HG03565 (cell line): ENCODE data around the gene SERPIND1.

Experiments used
- ATAC-seq: cut with Tn5 transposase; IDR thresholded peaks from one replicate; pipeline ENCODE4 v1.9.1; 2021; ENCODE audit warnings: mild to moderate bottlenecking, moderate library complexity; ENCODE audit not compliant: unreplicated experiment

SERPIND1 gene

DNA sequence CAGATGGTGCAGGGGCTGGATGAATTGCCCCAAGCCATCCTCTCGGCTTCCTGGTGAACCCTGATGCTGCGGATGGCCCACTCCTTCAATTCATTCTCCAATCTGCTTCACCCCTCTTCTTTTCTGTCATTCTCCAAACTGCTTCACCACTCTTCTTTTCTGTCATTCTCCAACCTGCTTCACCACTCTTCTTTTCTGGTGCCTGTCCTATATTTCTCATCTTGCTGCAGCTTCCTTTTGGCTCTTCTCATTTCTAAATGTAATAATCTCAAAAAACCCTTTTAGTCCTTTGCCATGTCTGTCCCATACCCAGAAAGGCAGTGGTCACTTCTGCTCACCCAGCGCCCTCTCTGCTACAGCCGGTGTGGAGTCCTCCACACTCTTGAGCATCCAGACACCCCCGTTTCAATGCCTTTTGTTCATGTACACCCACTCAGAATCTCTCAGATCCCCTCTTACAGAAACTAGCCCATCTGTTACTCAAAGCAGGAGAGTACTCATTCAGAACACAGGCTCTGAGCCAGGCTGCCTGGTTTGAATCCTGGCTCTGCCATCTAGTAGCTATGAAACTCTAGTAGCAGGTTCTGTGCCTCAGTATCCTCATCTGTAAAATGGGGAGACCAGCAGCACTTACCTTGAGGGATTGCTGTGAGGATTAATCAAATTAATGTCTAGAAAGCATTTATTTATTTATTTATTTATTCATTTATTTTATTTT is 14.9 kb downstream of the SERPIND1 start:
- no peak for ATAC-seq

DNA sequence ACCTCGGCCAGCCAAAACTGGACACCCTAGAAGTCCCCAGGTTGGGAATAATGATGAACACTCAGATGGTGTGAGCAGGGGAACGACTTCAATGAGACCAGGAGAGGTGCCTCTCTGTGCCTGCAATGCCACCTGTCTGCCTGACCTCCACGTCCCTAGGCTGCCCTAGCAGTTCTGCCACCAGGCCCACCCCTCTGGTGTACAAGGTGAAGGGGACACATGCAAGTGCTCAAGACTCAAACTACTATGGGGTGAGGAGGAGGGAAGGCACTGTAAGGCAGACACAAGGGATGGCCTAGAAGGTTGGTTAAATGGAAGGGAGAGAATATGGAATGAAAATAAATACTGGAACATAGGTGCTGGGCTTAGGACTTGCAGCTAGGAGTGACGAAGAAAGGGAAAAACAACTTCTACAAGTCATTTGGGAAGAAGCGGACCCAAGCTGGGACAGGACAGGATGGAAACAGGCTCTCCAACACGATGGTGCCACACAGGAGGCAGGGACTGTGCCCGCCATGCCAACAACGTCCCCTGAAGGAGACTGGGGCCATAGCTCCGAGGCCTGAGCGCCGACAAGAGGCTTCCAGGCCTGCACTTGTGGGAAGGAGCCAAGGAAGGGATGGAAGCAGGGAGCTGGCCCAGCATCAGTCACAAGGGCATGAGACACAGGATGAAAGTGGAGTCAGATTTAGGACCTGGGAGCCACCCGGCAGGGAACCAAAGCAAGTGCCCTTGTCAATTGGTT is 18.5 kb downstream of the SERPIND1 start:
- no peak for ATAC-seq

DNA sequence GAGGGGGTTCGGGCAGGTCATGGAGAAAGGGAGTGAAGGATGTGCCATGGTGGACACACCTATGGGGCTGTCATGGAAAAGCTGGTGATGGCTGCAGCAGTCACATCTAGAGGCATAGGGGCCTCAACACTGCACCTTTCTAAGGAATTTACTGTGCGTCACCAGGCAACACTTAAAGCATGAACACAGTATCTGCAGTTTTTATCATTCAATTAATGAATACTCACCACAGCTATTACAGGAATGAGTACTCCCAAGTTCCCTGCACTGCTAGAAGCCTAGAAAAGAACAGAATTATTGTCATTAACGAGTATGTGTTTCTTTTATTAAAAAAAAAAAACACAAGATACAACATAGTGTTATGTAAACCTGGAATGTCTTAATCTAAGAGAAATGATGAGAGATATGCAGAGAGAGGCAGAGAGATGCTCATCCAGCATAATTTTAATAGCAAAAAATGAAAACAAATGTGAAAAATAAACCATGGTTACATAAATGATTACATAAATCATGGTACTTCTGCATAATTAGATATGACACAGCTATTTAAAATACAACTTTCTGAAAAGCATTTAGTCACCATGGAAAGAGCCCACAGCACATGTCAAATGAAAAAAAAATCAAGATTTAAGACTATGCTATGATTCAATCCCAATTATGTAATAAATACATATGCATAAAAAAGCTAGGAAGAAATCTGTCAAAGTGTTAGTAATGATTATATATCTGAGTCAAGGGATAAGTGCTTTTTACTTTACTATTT is 19.2 kb downstream of the SERPIND1 start:
- no peak for ATAC-seq

DNA sequence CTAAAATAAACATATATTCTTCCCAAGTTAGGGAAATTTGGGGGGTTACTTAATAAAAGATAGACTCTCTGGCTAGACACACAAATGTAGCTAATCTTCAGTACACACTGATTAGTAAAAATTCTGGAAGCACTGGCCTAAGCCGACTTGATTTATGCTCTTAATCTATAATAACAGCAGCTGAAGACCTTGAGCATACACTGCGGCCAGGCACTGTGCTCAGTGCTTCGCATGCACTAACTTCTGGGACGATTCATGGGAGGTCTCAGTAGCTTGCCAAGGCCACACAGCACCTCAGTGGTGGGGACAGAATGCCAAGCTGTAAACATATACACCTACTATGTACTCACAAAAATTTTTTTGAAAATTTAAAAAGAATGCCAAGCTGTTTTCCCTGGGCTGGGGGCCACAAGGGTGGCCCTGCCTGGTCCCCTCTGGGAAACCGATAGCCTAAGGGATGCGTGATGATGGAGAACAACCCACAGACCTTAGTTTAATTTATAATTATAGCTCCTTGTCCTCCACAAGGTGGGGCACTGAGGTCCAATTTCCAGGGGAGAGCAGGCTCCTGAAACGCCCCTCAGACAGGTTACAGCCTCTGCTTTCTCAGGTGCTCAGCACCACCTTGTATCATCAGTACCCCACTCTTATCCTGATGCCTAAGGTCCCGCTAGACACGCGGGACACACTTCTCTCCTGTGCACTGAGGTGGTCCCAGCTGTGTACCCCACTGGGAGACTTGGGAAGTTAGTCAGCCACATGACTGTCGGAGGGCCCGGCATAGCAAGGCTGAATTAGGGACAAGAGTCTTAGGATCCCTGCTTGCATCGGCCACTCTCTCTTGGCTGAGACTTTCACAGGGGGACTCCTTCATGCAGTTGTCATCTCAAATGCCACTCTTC is 20.1 kb downstream of the SERPIND1 start:
- ATAC-seq: no peak

DNA sequence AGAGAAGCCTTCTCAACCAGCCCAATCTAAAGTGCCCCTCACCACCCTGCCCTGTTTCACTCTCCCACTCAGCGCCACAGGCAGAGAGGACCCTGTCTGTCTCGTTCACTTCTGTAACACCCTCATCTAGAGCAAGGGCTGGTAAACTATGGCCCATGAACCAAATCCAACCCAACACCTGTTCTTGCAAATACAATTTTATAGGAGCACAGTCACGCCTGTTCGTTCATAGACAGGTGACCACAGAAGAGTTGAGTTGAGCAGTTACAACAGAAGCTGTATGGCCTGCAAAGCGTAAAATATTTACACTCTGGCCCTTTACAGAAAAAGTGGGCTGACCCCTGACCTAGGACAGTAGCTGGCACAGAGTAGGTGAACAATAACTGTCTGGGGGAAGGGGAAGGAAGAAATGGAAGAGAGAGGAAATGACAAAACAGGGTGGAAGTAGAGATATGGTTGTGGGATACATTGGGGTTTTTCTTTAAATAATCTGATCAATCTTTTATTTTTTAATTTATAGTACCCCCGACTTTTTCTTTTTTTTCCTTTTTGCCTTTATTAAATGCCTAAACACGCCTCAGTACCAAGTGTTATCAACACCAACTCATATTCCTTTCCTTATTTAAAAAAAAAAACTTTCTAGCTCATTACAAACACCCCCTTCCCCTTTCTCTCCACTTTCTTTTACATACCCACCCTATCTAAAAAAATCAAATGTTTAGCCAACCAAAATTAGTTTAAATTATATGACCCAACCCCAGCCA is 20.9 kb downstream of the SERPIND1 start:
- no peak for ATAC-seq

DNA sequence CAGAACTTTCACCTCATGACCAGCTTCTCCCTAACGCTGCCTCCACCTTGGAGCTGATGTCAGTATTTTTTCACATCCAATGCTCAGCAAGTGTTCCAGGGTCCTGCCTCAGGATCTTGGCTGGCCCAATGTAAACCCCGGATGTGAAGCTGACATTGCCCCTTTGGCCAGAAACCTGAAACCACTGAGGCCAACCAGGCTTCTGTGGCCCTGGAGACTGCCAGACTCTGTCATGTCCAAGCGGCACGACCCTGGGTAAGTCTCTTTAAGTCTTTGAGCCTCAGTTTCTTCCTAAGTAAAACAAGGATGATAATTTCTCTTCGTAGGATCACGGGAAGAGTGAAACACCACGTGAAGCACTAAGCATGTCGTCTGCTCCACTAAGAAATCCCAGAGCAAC is 22.8 kb downstream of the SERPIND1 start:
- ATAC-seq: no peak

DNA sequence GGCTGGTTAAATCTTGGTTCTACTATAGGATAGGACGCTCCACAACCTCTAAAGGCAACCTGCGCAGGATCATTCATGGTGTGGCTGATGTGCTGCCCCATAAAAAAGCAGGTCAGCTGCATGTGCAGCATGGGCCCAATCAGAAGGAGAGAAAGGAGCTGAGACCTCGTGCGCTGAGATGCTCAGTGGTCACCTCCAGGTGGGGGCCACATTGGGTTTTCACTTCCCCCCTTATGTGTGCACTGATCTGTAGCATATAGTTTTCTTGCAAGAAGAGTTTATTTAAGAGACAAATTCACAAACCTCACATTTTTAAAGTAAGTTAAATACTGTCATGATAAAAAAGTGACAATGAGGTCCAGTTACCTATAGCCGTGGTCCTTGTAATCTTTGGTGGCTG is 24.3 kb downstream of the SERPIND1 start:
- ATAC-seq: no peak

DNA sequence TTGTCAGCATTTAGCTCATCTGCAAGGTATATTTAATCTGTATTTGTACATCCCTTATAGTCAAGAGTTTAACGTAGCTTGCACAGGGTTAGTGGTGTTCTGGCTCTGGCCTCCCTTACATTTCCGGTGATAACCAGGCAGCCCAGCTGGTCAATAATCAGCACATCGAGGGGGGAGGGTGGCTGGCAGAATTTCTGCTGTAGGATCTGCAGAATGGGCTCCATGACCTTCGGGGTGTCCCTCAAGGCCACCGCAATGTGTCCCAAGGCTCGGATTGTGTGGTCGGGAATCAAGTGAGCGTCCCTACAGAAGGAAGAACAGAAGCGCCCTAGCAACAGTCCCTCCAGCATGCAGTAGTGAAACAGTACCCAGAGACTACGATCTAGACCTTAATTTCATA is 25.1 kb downstream of the SERPIND1 start:
- ATAC-seq: no peak

DNA sequence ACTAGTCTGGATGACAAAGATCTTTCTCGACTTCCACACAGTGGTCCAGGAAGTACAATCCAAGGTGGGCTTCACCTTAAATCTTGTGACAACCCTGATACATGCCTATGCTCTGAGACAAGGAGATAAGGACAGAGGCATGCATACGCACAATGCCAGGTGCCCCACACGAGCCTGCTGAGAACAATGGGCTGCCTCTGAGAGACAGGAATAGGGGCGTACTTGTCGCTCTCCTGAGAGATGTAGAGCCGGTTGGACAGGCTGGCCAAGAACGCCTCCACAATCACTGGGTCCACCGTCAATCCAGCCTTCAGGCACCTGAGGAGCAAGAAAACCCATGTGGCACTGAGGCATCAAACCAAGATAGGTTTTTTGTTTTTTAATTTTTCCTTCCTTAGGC is 25.5 kb downstream of the SERPIND1 start:
- no peak for ATAC-seq

DNA sequence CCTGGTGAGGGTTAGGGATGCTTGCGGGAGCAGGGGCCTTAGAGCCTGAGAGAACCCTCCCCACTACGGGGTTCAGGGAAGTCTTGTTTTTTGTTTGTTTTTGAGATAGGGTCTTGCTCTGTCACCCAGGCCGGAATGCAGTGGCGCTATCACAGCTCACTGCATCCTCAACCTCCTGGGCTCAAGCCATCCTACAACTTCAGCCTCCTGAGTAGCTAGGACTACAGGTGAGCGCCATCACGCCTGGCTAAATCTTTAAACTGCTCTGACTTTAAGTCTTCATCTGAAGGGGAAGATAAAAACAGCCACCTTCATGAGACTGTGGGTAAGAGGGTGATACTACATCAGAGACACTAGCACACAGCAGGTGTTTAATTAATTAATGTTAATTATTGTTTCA is 28.5 kb downstream of the SERPIND1 start:
- ATAC-seq: no peak

DNA sequence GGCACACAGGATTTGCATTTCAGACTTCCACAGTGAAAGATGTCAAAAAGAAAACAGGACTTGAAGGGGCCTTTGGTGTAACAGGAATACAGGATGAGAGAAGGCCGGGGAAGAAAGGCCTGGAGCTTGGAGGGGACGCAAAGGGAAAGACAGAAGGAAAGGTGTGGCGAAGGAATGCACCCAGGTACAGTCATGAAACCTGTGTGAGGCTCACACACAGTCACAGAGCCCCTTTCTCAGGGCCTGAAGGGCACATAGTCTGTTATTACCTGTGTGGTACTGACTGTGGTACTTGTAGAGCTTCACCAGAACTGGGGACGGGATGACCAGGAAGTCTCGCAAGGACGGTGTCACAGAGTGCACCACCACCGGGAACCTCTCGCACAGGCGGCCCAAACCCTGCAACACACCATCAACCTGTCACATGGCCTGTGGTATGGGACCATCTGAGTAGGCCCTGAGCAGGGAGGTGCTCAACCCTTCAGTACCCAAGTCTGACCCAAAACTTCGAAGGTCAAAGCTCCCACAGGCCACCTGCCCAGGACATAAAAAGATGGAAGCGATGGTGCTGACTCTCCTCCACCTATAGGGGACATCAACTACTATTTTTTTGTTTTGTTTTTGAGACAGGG is 29.1 kb downstream of the SERPIND1 start:
- ATAC-seq: no peak

DNA sequence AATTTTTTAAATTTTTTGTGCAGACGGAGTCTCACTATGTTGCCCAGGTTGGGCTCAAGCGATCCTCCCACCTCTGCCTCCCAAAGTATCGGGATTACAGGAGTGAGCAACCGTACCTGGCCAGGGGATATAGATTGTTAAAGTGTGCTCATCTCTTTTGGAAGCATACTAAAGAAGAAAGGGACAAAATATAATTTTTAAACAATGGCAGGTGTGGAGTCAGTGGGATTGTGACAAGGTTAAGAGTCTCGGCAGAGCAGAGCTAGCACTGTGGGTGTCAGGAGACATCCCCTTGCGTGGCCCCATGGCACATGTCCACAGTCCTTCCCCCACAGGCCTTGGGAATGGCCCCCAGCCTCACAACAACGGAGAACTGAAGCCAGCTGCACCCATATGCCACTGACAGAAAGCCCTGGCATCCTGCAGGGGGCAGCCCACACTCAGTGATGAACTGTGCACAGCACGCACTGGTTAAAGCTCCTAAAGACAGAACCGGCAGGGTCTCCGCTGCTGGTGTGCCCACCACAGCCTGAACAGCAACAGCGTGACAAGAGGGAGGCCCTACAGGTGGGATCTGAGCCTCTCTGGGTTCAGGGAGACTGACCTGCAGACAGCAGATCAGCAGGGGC is 29.9 kb downstream of the SERPIND1 start:
- no peak for ATAC-seq

DNA sequence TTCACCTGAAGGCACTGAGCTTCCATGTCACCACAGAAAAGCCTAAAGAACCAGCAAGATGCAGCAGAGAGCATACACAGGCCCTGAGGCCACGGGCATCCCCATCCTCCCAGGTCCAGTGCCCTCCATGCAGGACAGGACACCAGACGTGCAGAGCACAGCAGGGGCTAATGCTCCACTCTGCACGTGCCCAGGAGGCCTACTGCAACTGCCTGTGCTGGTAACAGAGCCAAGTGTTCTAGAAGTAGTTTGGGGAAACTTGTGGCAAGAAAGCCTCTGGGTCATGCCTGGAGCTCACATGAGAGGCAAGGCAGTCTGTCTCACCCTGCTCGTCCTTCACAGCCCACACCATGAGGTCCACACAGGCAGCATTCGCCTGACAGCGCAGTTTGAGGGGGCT is 30.7 kb downstream of the SERPIND1 start:
- no peak for ATAC-seq

DNA sequence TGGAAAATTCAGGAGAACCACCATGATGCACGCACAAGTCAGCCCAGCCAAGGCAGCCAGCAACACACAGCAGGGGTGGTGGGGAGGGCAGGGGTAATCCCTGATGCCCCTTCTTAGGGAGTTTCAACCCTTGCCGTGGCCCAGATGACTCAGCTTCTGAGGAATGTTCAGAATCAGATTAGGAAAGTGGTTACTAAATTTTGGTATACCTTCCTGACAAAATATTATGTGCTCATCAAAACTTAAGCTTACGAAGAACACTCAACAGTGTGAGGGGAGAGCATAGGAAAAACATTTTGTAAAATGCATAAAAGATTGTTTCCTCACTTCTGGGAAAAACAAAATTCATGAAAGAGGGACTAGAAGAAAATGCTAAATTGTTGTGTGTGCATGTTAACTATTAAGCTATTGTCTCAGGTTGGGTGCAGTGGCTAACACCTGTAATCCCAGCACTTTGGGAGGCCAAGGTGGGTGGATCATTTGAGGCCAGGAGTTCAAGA is 32.1 kb downstream of the SERPIND1 start:
- ATAC-seq: no peak

DNA sequence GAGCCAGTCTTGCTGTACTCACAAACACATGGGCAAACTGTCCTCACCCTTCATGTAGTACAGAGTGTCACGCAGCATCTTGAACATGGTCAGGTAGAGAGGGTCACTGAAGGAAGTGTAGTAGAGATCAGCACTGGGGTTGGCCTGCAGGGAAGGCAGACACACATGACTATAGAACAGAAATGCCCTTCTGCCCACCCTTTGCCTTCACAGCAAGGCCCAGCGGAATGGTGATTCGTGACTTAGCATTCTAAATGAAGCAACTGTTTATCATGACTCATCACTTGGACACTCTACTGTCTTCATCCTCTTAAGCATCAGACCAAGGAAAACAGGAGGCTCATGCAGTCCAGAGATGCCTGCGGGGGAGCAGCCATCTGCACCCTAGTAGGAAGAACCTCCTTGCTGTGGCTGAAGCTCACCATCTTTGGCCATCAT is 33.4 kb downstream of the SERPIND1 start:
- ATAC-seq: no peak

DNA sequence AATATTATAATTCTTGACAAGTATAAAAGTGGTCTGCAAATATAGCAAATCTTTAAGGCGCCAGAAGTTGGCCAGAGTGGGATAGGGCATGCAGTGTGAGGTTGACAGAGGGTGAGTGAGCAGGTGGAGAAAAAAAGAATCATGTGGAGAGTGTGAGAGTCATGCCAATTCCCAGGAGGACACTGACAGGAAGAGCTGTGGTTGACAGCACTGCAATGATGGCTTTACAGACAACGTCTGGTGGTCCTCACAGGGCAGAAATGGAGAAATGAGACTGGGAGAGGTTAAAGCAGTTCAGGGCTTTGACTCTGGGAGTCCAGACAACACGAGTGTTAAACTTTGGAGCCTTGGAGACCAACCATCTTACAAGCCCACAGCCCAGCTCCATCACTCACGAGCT is 34.9 kb downstream of the SERPIND1 start:
- ATAC-seq: no peak

DNA sequence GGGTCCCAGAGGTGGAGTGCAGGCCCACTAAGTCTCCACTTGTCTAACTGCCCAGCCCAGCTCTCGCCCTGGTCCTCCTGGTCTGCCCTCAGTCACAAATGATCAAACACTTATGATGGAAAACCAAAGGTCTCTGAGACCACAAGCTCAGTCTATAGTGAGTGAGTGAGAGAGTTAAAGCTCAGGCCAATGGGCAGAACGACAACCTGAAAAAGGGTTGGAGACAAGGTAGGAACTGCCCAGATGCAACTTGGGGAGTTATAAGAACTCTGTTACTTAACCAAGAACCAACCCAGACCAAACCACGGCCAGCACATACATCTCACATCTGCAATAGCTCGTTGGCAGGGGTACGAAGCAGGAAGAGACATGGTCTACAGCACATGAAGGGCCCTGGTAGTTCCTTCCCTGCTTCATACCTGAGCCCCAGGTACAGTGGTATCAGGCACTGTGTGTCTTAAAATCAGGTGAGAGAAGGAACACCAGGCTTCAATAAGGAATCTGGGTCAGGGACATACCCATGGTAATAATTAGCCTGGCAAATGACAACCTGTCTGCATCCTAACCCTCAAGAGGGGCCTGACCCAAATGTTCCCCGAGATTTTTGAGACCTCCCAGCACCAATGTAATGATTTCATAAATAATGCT is 35.7 kb downstream of the SERPIND1 start:
- ATAC-seq: no peak

DNA sequence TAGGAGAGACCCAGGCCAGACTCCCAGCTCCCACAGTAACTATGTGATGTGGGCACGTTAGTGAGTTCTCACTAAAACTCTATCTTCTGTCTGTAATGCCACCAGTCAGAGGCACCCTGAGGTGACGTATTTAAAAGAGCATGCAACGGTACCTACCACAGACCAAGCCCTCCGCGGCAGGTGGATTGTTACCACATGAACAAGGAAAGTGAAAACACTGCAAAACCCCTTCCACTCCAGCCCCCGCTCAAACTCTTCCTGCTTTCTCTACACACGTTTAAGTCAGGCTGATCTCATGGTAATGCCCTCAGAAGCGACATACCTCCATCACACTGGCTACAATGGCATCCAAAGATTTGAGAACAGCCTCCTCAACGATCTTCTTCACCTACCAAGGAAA is 36.7 kb downstream of the SERPIND1 start:
- ATAC-seq: no peak
